HCT116 (cell line): Measurements from ENCODE around the gene ZC3H6. TPM values are rescaled to one million over a fixed set of nuclear protein-coding genes. Genes with fewer than 3 reads are reported as not detected.
"Not testable (repeated sequence)": the region's sequence is repeated elsewhere in the genome, so short reads cannot be mapped to it uniquely, and the experiment has no call there.

Experiments
- ATAC-seq: fragments of 200-7000 bp; cut with Tn5 transposase; 2 replicates; pipeline ENCODE4 v1.9.1; 2020; ENCODE audit warnings: mild to moderate bottlenecking, moderate library complexity
- BruUV-seq: library from RNA; stranded (reverse); fragments of 400-500 nt; replicated peaks from 2 replicates; lab custom pipeline; 2021; lab: Mats Ljungman, UMichigan
- CTCF ChIA-PET: fragments of 300-600 bp; sonication (Branson Sonifier 250); formaldehyde crosslinking; loops from one replicate; lab custom pipeline; 2021; ENCODE audit warnings: antibody characterized with exemption; lab: Charles Lee
- POLR2A ChIA-PET: fragments of 300-600, 350-600 bp; sonication (Branson Sonifier 250); formaldehyde crosslinking; loops from one replicate; lab custom pipeline; 2021; ENCODE audit warnings: antibody characterized with exemption; lab: Charles Lee
- RAD21 ChIA-PET, 2 experiments: fragments of 300-600 bp; sonication (Branson Sonifier 250); formaldehyde crosslinking; loops; one replicate each; lab custom pipeline; 2023; ENCODE audit warnings: low total read pairs in 2 of 2; ENCODE audit not compliant: uncharacterized antibody in 2 of 2, unreplicated experiment in 2 of 2, low non-redundant PET in 1 of 2; lab: Charles Lee
- DNase-seq: peaks from one replicate; pipeline ENCODE4 v3.0.0-alpha.2; 2010; ENCODE audit warnings: low read depth, low spot score
- H2AFZ ChIP-seq: fragments of 200-600 bp; shearing (Covaris generic), sonication (generic); 2 replicates; pipeline ENCODE4 v1.6.1; 2017; ENCODE audit warnings: low read depth, mixed run types, mixed read lengths, antibody characterized with exemption, low read length; ENCODE audit not compliant: poor library complexity, severe bottlenecking
- H3K27ac ChIP-seq: 2 replicates; pipeline ENCODE4 v1.5.1; 2012; ENCODE audit warnings: low read depth, low read length
- H3K27me3 ChIP-seq: fragments of 200-600 bp; sonication (generic); 2 replicates; pipeline ENCODE4 v1.6.1; 2016; ENCODE audit warnings: mixed run types, low read length, mixed read lengths; ENCODE audit not compliant: insufficient read depth
- H3K36me3 ChIP-seq, 2 experiments: fragments of 200-500 bp in 1 of 2; fragments of 200-600 bp in 1 of 2; sonication (Bioruptor generic) in 1 of 2; sonication (generic) in 1 of 2; 2 replicates each; pipeline versions ENCODE4 v1.5.1 to v1.6.1; 2014 to 2016; ENCODE audit warnings: low read length in 2 of 2, inconsistent platforms in 1 of 2, mixed read lengths in 1 of 2, mixed run types in 1 of 2; ENCODE audit not compliant: insufficient read depth in 2 of 2, control insufficient read depth in 1 of 2
- H3K4me1 ChIP-seq, 2 experiments: fragments of 200-600 bp in 1 of 2; sonication (generic) in 1 of 2; 2 replicates each; pipeline versions ENCODE4 v1.5.1 to v1.6.1; 2012 to 2017; ENCODE audit warnings: low read length in 2 of 2, inconsistent platforms in 1 of 2, mild to moderate bottlenecking in 1 of 2, mixed read lengths in 1 of 2, mixed run types in 1 of 2, moderate library complexity in 1 of 2; ENCODE audit not compliant: insufficient read depth in 2 of 2, control insufficient read depth in 1 of 2
- H3K4me2 ChIP-seq: fragments of 200-600 bp; sonication (generic); 2 replicates; pipeline ENCODE4 v1.6.1; 2017; ENCODE audit warnings: mixed run types, low read length, mixed read lengths
- H3K4me3 ChIP-seq, 2 experiments: fragments of 200-600 bp in 1 of 2; sonication (generic) in 1 of 2; replicated peaks in 1 of 2; 2 replicates each; pipeline ENCODE4 v1.5.1; 2011 to 2016; ENCODE audit warnings: low read length in 2 of 2, control low read depth in 1 of 2, low read depth in 1 of 2, mild to moderate bottlenecking in 1 of 2, mixed read lengths in 1 of 2, mixed run types in 1 of 2
- H3K79me2 ChIP-seq: fragments of 200-600 bp; sonication (generic); 2 replicates; pipeline ENCODE4 v1.6.1; 2017; ENCODE audit warnings: mild to moderate bottlenecking, mixed run types, low read length, moderate library complexity, mixed read lengths; ENCODE audit not compliant: insufficient read depth
- H3K9ac ChIP-seq: fragments of 200-600 bp; sonication (generic); 2 replicates; pipeline ENCODE4 v1.6.1; 2016; ENCODE audit warnings: low read length, mixed read lengths
- H3K9me2 ChIP-seq: fragments of 200-600 bp; sonication (generic), shearing (Covaris generic); 2 replicates; pipeline ENCODE4 v1.6.1; 2017; ENCODE audit warnings: mixed run types, mild to moderate bottlenecking, moderate library complexity; ENCODE audit not compliant: insufficient read depth
- H3K9me3 ChIP-seq, 2 experiments: fragments of 200-500 bp in 1 of 2; fragments of 200-600 bp in 1 of 2; sonication (Bioruptor generic) in 1 of 2; sonication (generic) in 1 of 2; 2 replicates each; pipeline ENCODE4 v1.6.1; 2014 to 2017; ENCODE audit warnings: low read length in 2 of 2, mixed read lengths in 2 of 2, inconsistent platforms in 1 of 2, low read depth in 1 of 2, mild to moderate bottlenecking in 1 of 2, mixed run types in 1 of 2, moderate library complexity in 1 of 2; ENCODE audit not compliant: control insufficient read depth in 1 of 2, insufficient read depth in 1 of 2
- H4K20me1 ChIP-seq: fragments of 200-600 bp; sonication (generic), shearing (Covaris generic); 2 replicates; pipeline ENCODE4 v1.6.1; 2017; ENCODE audit warnings: mixed run types, mild to moderate bottlenecking, moderate library complexity; ENCODE audit not compliant: insufficient read depth
- CEBPB ChIP-seq: IDR thresholded peaks from 2 replicates; pipeline ENCODE4 v1.6.1; 2012; ENCODE audit warnings: low read depth
- ELF1 ChIP-seq: IDR thresholded peaks from 2 replicates; pipeline ENCODE4 v1.6.1; 2012; ENCODE audit warnings: low read depth, borderline replicate concordance
- JUND ChIP-seq: IDR thresholded peaks from 2 replicates; pipeline ENCODE4 v1.6.1; 2012
- SRF ChIP-seq: IDR thresholded peaks from 2 replicates; pipeline ENCODE4 v1.6.1; 2012; ENCODE audit warnings: low read depth
- TCF7L2 ChIP-seq: IDR thresholded peaks from 2 replicates; pipeline ENCODE4 v1.7.0; 2011; ENCODE audit warnings: borderline replicate concordance, inconsistent platforms; ENCODE audit not compliant: insufficient read depth, insufficient read length; ENCODE audit errors: extremely low read depth
- YY1 ChIP-seq: IDR thresholded peaks from 2 replicates; pipeline ENCODE4 v1.6.1; 2011; ENCODE audit warnings: low read length, low read depth, moderate library complexity, mild to moderate bottlenecking; ENCODE audit not compliant: insufficient replicate concordance; ENCODE audit errors: extremely low read depth
- intact Hi-C: fragments of 100-400 bp; cut with micrococcal nuclease; formaldehyde crosslinking; loops from 2 replicates; pipeline ENCODE4 v1.10.0; 2022
- total RNA-seq: library from RNA; stranded (reverse); gene quantifications from one replicate; pipeline ENCODE4 v1.2.1, GENCODE V29; 2021; ENCODE audit not compliant: unreplicated experiment

Gene ZC3H6
- total RNA-seq, 1 experiment from 2014 or later: 7.0 TPM

- DNase-seq: no peak
- intact Hi-C loops: loop anchor here (10.0 kb wide), 1 partner anchor 392 kb away; the partner anchor contains the start of gene ANAPC1
Observed at GRCh38 chr2:112276954-112277353, 1.6 kb downstream of the ZC3H6 start.

GRCh38 chr2:112277596-112278220 lies 2.3 kb downstream of the ZC3H6 start:
- TF ChIP-seq CEBPB: no peak
- no peak for TF ChIP-seq JUND
- TF ChIP-seq SRF: no peak
- TF ChIP-seq ELF1: no peak
- TF ChIP-seq YY1: no peak
- Histone ChIP-seq H3K9me3 (no peaks in the 10 kb centered on the region), H2AFZ (no peak overlapping the region), H3K4me1 (peaks cover 5 to 12% of the 10 kb centered on the region in 2 experiments; a peak in 3 of 4 replicates), H3K36me3 (no peaks in the 10 kb centered on the region), H3K27ac (no peak overlapping the region), H3K4me2 (no peak overlapping the region), H3K79me2 (peaks cover 9% of the 10 kb centered on the region; the same call in 1 of the 2 replicates), H3K9ac (no peak overlapping the region), H4K20me1 (no peaks in the 10 kb centered on the region), H3K4me3 (no peak overlapping the region), H3K27me3 (no peaks in the 10 kb centered on the region), H3K9me2 (no peaks in the 10 kb centered on the region)
- no TSS peak for BruUV-seq
- no peak for ATAC-seq
- intact Hi-C loops: loop anchor here (10.0 kb wide), 1 partner anchor 393 kb away; the partner anchor contains the start of gene ANAPC1
- no peak for DNase-seq
- ChIA-PET CTCF (no interaction called here), POLR2A (no interaction called here), RAD21 (no interaction called here)

More at GRCh38 chr2:112276954-112277353, 1.6 kb downstream of the ZC3H6 start:
- Histone ChIP-seq H2AFZ (no peak overlapping the region), H3K4me2 (peak overlapping the region; percentile 98), H3K4me1 (peaks cover 5 to 12% of the 10 kb centered on the region in 2 experiments; a peak in 3 of 4 replicates), H3K9me3 (no peaks in the 10 kb centered on the region), H3K27ac (no peak overlapping the region), H3K36me3 (no peaks in the 10 kb centered on the region), H4K20me1 (no peaks in the 10 kb centered on the region), H3K4me3 (peak overlapping the region; percentile 76 to 86), H3K9ac (peak overlapping the region; percentile 93), H3K79me2 (peaks cover 9% of the 10 kb centered on the region; the same call in 1 of the 2 replicates), H3K27me3 (no peaks in the 10 kb centered on the region), H3K9me2 (no peaks in the 10 kb centered on the region)
- BruUV-seq: no TSS peak
- ChIA-PET CTCF (no interaction called here), RAD21 (no interaction called here), POLR2A (no interaction called here)
- ATAC-seq: no peak
- no peak for TF ChIP-seq TCF7L2
- TF ChIP-seq CEBPB: no peak

GRCh38 chr2:112282066-112282465 lies 6.7 kb downstream of the ZC3H6 start:
- ATAC-seq, H3K79me2 ChIP-seq, H3K9ac ChIP-seq, H4K20me1 ChIP-seq, H3K4me1 ChIP-seq, BruUV-seq, H3K4me2 ChIP-seq, H3K9me3 ChIP-seq, H3K27me3 ChIP-seq, H3K4me3 ChIP-seq, H3K27ac ChIP-seq, H3K36me3 ChIP-seq, POLR2A ChIA-PET, DNase-seq, RAD21 ChIA-PET, H3K9me2 ChIP-seq, H2AFZ ChIP-seq, intact Hi-C loops: not testable (repeated sequence)
- CTCF ChIA-PET: interaction anchor here (0.8 kb wide), 1 partner anchor 22 kb away, joined by 3 read pairs; no protein-coding TSS in a partner anchor

GRCh38 chr2:112283535-112283934 lies 8.1 kb downstream of the ZC3H6 start:
- DNase-seq, H3K4me2 ChIP-seq, H3K9me3 ChIP-seq, H3K4me1 ChIP-seq, H3K9me2 ChIP-seq, RAD21 ChIA-PET, H3K79me2 ChIP-seq, H4K20me1 ChIP-seq, H3K36me3 ChIP-seq, POLR2A ChIA-PET, H3K4me3 ChIP-seq, H3K27ac ChIP-seq, H3K9ac ChIP-seq, CTCF ChIA-PET, intact Hi-C loops, ATAC-seq, BruUV-seq, H2AFZ ChIP-seq, H3K27me3 ChIP-seq: not testable (repeated sequence)
